Fibroblast of peridontal ligament (primary cell): ENCODE results near the gene AKAP10.
A peak's percentile ranks its signal among the peaks of the same experiment; 100 is the strongest.
"Not testable (repeated sequence)": the region's sequence is repeated elsewhere in the genome, so short reads cannot be mapped to it uniquely, and the experiment has no call there.

Source experiments
- DNase-seq: peaks from one replicate; pipeline ENCODE4 v3.0.0-alpha.2; 2010; ENCODE audit errors: extremely low read depth

Gene AKAP10

GRCh38 chr17:19977293-19978208 is at the start of gene AKAP10:
Gene AKAP10, minus strand, starts transcription at chr17:19977828. Its CDS starts 149 bp downstream, at chr17:19977679.
- peak; percentile 73 for DNase-seq

- peak; percentile 3 for DNase-seq
Observed at GRCh38 chr17:20026960-20027359, 49.3 kb upstream of the AKAP10 start.

- DNase-seq = peak; percentile 3
Observed at GRCh38 chr17:20022701-20023100, 45.1 kb upstream of the AKAP10 start.

- not testable (repeated sequence) for DNase-seq
Observed at GRCh38 chr17:20016475-20016992, 38.9 kb upstream of the AKAP10 start.

- no peak for DNase-seq
Observed at GRCh38 chr17:20012017-20012536, 34.4 kb upstream of the AKAP10 start.

- no peak for DNase-seq
Observed at GRCh38 chr17:20010936-20011335, 33.3 kb upstream of the AKAP10 start.

GRCh38 chr17:20010099-20010863 is 32.7 kb upstream of the AKAP10 start:
- DNase-seq = peak; percentile 77

GRCh38 chr17:20009302-20010098 is 31.9 kb upstream of the AKAP10 start, which contains the start of gene SPECC1:
Gene SPECC1, plus strand, starts transcription at chr17:20009359. Its CDS starts 87,293 bp downstream, at chr17:20096652.
- peak; percentile 24 for DNase-seq

GRCh38 chr17:20009052-20009301 is 31.3 kb upstream of the AKAP10 start:
- DNase-seq = no peak

GRCh38 chr17:20008242-20009051 is 30.8 kb upstream of the AKAP10 start:
- no peak for DNase-seq

- no peak for DNase-seq
Observed at GRCh38 chr17:19996502-19996901, 18.9 kb upstream of the AKAP10 start.

GRCh38 chr17:19996086-19996485 is 18.5 kb upstream of the AKAP10 start:
- DNase-seq = no peak

GRCh38 chr17:19992803-19993713 is 15.4 kb upstream of the AKAP10 start:
- peak; percentile 83 for DNase-seq

GRCh38 chr17:19991252-19991885 is 13.7 kb upstream of the AKAP10 start:
- no peak for DNase-seq

- no peak for DNase-seq
Observed at GRCh38 chr17:19987897-19988296, 10.3 kb upstream of the AKAP10 start.

GRCh38 chr17:19986941-19987861 is 9.6 kb upstream of the AKAP10 start:
- no peak for DNase-seq

- no peak for DNase-seq
Observed at GRCh38 chr17:19979917-19980770, 2.5 kb upstream of the AKAP10 start.
